ENCODE results near the gene IRS1.
"Not testable (repeated sequence)": the region's sequence is repeated elsewhere in the genome, so short reads cannot be mapped to it uniquely, and the experiment has no call there.

Gene IRS1

GRCh38 chr2:226799211-226799975 lies at the start of gene IRS1:
Gene IRS1, minus strand, starts transcription at chr2:226799820. Its CDS starts 1,082 bp downstream, at chr2:226798738.
- DNase-seq = peak; percentile 70

GRCh38 chr2:226849349-226849748 lies 49.7 kb upstream of the IRS1 start:
- no peak for DNase-seq

- no peak for DNase-seq
Observed at GRCh38 chr2:226847511-226847910, 47.9 kb upstream of the IRS1 start.

GRCh38 chr2:226847090-226847489 lies 47.5 kb upstream of the IRS1 start:
- no peak for DNase-seq

GRCh38 chr2:226845386-226846116 lies 45.9 kb upstream of the IRS1 start:
- no peak for DNase-seq

- not testable (repeated sequence) for DNase-seq
Observed at GRCh38 chr2:226843001-226843400, 43.4 kb upstream of the IRS1 start.

GRCh38 chr2:226839951-226840350 lies 40.3 kb upstream of the IRS1 start:
- DNase-seq = no peak

GRCh38 chr2:226839161-226839560 lies 39.5 kb upstream of the IRS1 start:
- DNase-seq = no peak

GRCh38 chr2:226838722-226839121 lies 39.1 kb upstream of the IRS1 start:
- no peak for DNase-seq

- DNase-seq = no peak
Observed at GRCh38 chr2:226837787-226838603, 38.4 kb upstream of the IRS1 start.

GRCh38 chr2:226837334-226837733 lies 37.7 kb upstream of the IRS1 start:
- DNase-seq = no peak

GRCh38 chr2:226836548-226836885 lies 36.9 kb upstream of the IRS1 start:
- no peak for DNase-seq

GRCh38 chr2:226835796-226836547 lies 36.4 kb upstream of the IRS1 start, which contains the start of gene RHBDD1:
Gene RHBDD1, plus strand, starts transcription at chr2:226836054. Its CDS starts 28,640 bp downstream, at chr2:226864694.
- DNase-seq = peak; percentile 93

- DNase-seq = peak; percentile 5
Observed at GRCh38 chr2:226835420-226835795, 35.8 kb upstream of the IRS1 start.

- not testable (repeated sequence) for DNase-seq
Observed at GRCh38 chr2:226834880-226835279, 35.3 kb upstream of the IRS1 start.

GRCh38 chr2:226832061-226832460 lies 32.4 kb upstream of the IRS1 start:
- DNase-seq = no peak

- DNase-seq = no peak
Observed at GRCh38 chr2:226831266-226831665, 31.6 kb upstream of the IRS1 start.

- no peak for DNase-seq
Observed at GRCh38 chr2:226829721-226830631, 30.4 kb upstream of the IRS1 start.

GRCh38 chr2:226828191-226828590 lies 28.6 kb upstream of the IRS1 start:
- DNase-seq = no peak

- no peak for DNase-seq
Observed at GRCh38 chr2:226825056-226825455, 25.4 kb upstream of the IRS1 start.

GRCh38 chr2:226818930-226819329 lies 19.3 kb upstream of the IRS1 start:
- peak; percentile 1 for DNase-seq
